GM23248 (cell line): ENCODE results near the gene PMFBP1.

Experiments used
- EZH2 ChIP-seq: fragments of 200-600 bp; sonication (generic); IDR thresholded peaks from 2 replicates; pipeline ENCODE4 v1.6.1; 2018; ENCODE audit warnings: antibody characterized with exemption, mild to moderate bottlenecking; ENCODE audit not compliant: insufficient read depth, poor library complexity, severe bottlenecking
- EZH2phosphoT487 ChIP-seq: fragments of 200-600 bp; sonication (generic); IDR thresholded peaks from 2 replicates; pipeline ENCODE4 v1.6.1; 2018; ENCODE audit warnings: antibody characterized with exemption, moderate library complexity, mild to moderate bottlenecking, low read depth; ENCODE audit not compliant: insufficient read depth

- TF ChIP-seq EZH2 (no peak), EZH2phosphoT487 (no peak)
Observed at GRCh38 chr16:72083778-72084404, 88.1 kb downstream of the PMFBP1 start.
